HepG2 (cell line): Measurements from ENCODE around the gene ZNF512B. TPM values are rescaled to one million over a fixed set of nuclear protein-coding genes. Genes with fewer than 3 reads are reported as not detected.

Experiments used
- DPF2 ChIP-seq: sonication (generic); formaldehyde crosslinking; IDR thresholded peaks from 2 replicates; pipeline ENCODE4 v1.4.0; 2020; ENCODE audit warnings: mild to moderate bottlenecking, low read depth, missing genetic modification reagents, borderline replicate concordance
- KDM4B ChIP-seq: sonication (generic); formaldehyde crosslinking; IDR thresholded peaks from 2 replicates; pipeline ENCODE4 v1.4.0; 2020; ENCODE audit warnings: missing genetic modification reagents
- NR3C1 ChIP-seq: sonication (generic); formaldehyde crosslinking; IDR thresholded peaks from 2 replicates; pipeline ENCODE4 v1.4.0; 2020; ENCODE audit warnings: missing genetic modification reagents
- RELA ChIP-seq: sonication (generic); formaldehyde crosslinking; IDR thresholded peaks from 2 replicates; pipeline ENCODE4 v1.4.0; 2020; ENCODE audit warnings: missing genetic modification reagents
- SOX6 ChIP-seq, 2 experiments: fragments of 450-650 bp in 1 of 2; sonication (generic) in 1 of 2; formaldehyde crosslinking in 1 of 2; IDR thresholded peaks; 2 replicates each; pipeline versions ENCODE4 v1.4.0 to v1.6.1; 2017 to 2020; ENCODE audit warnings: antibody characterized with exemption in 1 of 2, mild to moderate bottlenecking in 1 of 2, missing genetic modification reagents in 1 of 2
- SUZ12 ChIP-seq: fragments of 150-350 bp; IDR thresholded peaks from 2 replicates; pipeline ENCODE4 v1.6.1; 2014; ENCODE audit warnings: low read depth, low read length
- TEAD2 ChIP-seq: sonication (generic); formaldehyde crosslinking; IDR thresholded peaks from 2 replicates; pipeline ENCODE4 v1.9.0; 2021; ENCODE audit warnings: missing genetic modification reagents
- ZNF615 ChIP-seq: sonication (generic); formaldehyde crosslinking; IDR thresholded peaks from 2 replicates; pipeline ENCODE4 v1.5.0; 2020; ENCODE audit warnings: mild to moderate bottlenecking, missing genetic modification reagents, borderline replicate concordance
- polyA plus RNA-seq, 8 experiments: library from polyadenylated mRNA; depleted of rRNA in 3 of 8; stranded (reverse) in 7 of 8; unstranded in 1 of 8; fragments of >200 nt; fragmentation: Illumina TruSeq in 4 of 8; extraction: Trizol in 4 of 8; gene quantifications; 2 replicates each; pipeline versions ENCODE4 v1.2.1 to v1.2.3, GENCODE V29; 2011 to 2016; ENCODE audit warnings: low read depth in 4 of 8, missing spikeins in 1 of 8, mixed read lengths in 1 of 8; ENCODE audit not compliant: insufficient read depth in 1 of 8
- total RNA-seq, 5 experiments: library from RNA; depleted of rRNA; stranded (reverse); fragments of >200 nt; fragmentation: Illumina TruSeq; extraction: Trizol; gene quantifications; 2 replicates each; pipeline ENCODE4 v1.2.3, GENCODE V29; 2016; ENCODE audit warnings: low read depth in 1 of 5
- TF ChIP-seq, protein P1 (sequence below): sonication (generic); formaldehyde crosslinking; IDR thresholded peaks from 2 replicates; pipeline ENCODE4 v1.4.0; 2020; ENCODE audit warnings: missing genetic modification reagents, borderline replicate concordance
- TF ChIP-seq, protein P2 (sequence below): sonication (generic); formaldehyde crosslinking; IDR thresholded peaks from 2 replicates; pipeline ENCODE4 v1.4.0; 2020; ENCODE audit warnings: missing genetic modification reagents
- TF ChIP-seq, protein P3 (sequence below): sonication (generic); formaldehyde crosslinking; IDR thresholded peaks from 2 replicates; pipeline ENCODE4 v1.4.0; 2020; ENCODE audit warnings: missing genetic modification reagents
- TF ChIP-seq, protein P4 (sequence below): sonication (generic); formaldehyde crosslinking; IDR thresholded peaks from 2 replicates; pipeline ENCODE4 v1.9.0; 2022; ENCODE audit warnings: low read depth, missing genetic modification reagents
- TF ChIP-seq, protein P5 (sequence below): fragments of 450-650 bp; IDR thresholded peaks from 2 replicates; pipeline ENCODE4 v1.6.1; 2016
- TF ChIP-seq, protein P6 (sequence below): sonication (generic); formaldehyde crosslinking; IDR thresholded peaks from 2 replicates; pipeline ENCODE4 v1.5.0; 2020; ENCODE audit warnings: mild to moderate bottlenecking, missing genetic modification reagents, borderline replicate concordance

The ZNF512B gene
- total and polyA plus RNA-seq, 2 of the 13 experiments (the other 11 are each of a cell fraction or from before 2014, with no cell fraction given): 11.5 to 30.6 TPM

DNA sequence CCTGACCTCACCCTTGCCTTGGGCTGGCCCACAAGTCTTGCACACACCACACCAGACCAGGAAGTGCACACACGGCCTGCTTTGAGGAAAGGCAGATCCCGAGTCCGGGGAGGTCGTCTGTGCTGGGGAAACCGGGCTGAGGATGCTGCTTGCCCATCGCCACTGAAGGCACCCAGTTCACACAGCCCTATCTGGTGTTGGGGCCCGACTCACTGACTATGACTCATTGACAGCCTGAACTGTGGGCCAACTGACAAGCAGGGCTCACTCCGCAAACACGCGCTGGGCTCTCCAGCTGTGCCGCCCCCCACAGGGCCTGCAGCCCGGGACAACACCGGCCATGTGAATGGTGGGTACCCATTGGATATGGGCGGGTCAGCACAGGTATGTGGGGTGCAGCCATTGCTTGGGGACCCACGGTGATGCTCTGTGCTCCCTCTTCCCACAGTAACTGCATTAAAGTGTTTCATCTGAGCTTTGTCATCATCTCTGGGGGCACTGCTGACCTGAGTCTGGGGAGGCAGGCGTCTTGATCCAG, 8.1 kb upstream of the ZNF512B start (continued):
- TF ChIP-seq SUZ12: no peak
- TF ChIP-seq, protein P1, sequence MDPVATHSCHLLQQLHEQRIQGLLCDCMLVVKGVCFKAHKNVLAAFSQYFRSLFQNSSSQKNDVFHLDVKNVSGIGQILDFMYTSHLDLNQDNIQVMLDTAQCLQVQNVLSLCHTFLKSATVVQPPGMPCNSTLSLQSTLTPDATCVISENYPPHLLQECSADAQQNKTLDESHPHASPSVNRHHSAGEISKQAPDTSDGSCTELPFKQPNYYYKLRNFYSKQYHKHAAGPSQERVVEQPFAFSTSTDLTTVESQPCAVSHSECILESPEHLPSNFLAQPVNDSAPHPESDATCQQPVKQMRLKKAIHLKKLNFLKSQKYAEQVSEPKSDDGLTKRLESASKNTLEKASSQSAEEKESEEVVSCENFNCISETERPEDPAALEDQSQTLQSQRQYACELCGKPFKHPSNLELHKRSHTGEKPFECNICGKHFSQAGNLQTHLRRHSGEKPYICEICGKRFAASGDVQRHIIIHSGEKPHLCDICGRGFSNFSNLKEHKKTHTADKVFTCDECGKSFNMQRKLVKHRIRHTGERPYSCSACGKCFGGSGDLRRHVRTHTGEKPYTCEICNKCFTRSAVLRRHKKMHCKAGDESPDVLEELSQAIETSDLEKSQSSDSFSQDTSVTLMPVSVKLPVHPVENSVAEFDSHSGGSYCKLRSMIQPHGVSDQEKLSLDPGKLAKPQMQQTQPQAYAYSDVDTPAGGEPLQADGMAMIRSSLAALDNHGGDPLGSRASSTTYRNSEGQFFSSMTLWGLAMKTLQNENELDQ (CRISPR knock-in tag): no peak
- TF ChIP-seq, protein P2, sequence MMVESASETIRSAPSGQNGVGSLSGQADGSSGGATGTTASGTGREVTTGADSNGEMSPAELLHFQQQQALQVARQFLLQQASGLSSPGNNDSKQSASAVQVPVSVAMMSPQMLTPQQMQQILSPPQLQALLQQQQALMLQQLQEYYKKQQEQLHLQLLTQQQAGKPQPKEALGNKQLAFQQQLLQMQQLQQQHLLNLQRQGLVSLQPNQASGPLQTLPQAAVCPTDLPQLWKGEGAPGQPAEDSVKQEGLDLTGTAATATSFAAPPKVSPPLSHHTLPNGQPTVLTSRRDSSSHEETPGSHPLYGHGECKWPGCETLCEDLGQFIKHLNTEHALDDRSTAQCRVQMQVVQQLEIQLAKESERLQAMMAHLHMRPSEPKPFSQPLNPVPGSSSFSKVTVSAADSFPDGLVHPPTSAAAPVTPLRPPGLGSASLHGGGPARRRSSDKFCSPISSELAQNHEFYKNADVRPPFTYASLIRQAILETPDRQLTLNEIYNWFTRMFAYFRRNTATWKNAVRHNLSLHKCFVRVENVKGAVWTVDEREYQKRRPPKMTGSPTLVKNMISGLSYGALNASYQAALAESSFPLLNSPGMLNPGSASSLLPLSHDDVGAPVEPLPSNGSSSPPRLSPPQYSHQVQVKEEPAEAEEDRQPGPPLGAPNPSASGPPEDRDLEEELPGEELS (CRISPR knock-in tag): peak; percentile 51; the same call in 1 of the 2 replicates
- no peak for TF ChIP-seq RELA (CRISPR knock-in tag)
- no peak for TF ChIP-seq TEAD2 (CRISPR knock-in tag)
- no peak for TF ChIP-seq ZNF615
- TF ChIP-seq, protein P3, sequence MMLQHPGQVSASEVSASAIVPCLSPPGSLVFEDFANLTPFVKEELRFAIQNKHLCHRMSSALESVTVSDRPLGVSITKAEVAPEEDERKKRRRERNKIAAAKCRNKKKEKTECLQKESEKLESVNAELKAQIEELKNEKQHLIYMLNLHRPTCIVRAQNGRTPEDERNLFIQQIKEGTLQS (CRISPR knock-in tag): peak; percentile 92
- TF ChIP-seq, protein P4, sequence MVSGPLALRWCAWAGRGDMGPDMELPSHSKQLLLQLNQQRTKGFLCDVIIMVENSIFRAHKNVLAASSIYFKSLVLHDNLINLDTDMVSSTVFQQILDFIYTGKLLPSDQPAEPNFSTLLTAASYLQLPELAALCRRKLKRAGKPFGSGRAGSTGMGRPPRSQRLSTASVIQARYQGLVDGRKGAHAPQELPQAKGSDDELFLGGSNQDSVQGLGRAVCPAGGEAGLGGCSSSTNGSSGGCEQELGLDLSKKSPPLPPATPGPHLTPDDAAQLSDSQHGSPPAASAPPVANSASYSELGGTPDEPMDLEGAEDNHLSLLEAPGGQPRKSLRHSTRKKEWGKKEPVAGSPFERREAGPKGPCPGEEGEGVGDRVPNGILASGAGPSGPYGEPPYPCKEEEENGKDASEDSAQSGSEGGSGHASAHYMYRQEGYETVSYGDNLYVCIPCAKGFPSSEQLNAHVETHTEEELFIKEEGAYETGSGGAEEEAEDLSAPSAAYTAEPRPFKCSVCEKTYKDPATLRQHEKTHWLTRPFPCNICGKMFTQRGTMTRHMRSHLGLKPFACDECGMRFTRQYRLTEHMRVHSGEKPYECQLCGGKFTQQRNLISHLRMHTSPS (CRISPR knock-in tag): peak; percentile 71
- no peak for TF ChIP-seq SOX6 (IDR thresholded peaks at IDR 0.05)
- no peak for TF ChIP-seq SOX6 (CRISPR knock-in tag; IDR thresholded peaks at IDR 0.05)
- TF ChIP-seq NR3C1 (CRISPR knock-in tag): no peak
- TF ChIP-seq DPF2 (CRISPR knock-in tag): peak; percentile 77; the same call in 1 of the 2 replicates
- TF ChIP-seq, protein P5, sequence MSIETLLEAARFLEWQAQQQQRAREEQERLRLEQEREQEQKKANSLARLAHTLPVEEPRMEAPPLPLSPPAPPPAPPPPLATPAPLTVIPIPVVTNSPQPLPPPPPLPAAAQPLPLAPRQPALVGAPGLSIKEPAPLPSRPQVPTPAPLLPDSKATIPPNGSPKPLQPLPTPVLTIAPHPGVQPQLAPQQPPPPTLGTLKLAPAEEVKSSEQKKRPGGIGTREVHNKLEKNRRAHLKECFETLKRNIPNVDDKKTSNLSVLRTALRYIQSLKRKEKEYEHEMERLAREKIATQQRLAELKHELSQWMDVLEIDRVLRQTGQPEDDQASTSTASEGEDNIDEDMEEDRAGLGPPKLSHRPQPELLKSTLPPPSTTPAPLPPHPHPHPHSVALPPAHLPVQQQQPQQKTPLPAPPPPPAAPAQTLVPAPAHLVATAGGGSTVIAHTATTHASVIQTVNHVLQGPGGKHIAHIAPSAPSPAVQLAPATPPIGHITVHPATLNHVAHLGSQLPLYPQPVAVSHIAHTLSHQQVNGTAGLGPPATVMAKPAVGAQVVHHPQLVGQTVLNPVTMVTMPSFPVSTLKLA: peak; percentile 90
- peak; percentile 54; the same call in 1 of the 2 replicates for TF ChIP-seq KDM4B (CRISPR knock-in tag)
- TF ChIP-seq, protein P6, sequence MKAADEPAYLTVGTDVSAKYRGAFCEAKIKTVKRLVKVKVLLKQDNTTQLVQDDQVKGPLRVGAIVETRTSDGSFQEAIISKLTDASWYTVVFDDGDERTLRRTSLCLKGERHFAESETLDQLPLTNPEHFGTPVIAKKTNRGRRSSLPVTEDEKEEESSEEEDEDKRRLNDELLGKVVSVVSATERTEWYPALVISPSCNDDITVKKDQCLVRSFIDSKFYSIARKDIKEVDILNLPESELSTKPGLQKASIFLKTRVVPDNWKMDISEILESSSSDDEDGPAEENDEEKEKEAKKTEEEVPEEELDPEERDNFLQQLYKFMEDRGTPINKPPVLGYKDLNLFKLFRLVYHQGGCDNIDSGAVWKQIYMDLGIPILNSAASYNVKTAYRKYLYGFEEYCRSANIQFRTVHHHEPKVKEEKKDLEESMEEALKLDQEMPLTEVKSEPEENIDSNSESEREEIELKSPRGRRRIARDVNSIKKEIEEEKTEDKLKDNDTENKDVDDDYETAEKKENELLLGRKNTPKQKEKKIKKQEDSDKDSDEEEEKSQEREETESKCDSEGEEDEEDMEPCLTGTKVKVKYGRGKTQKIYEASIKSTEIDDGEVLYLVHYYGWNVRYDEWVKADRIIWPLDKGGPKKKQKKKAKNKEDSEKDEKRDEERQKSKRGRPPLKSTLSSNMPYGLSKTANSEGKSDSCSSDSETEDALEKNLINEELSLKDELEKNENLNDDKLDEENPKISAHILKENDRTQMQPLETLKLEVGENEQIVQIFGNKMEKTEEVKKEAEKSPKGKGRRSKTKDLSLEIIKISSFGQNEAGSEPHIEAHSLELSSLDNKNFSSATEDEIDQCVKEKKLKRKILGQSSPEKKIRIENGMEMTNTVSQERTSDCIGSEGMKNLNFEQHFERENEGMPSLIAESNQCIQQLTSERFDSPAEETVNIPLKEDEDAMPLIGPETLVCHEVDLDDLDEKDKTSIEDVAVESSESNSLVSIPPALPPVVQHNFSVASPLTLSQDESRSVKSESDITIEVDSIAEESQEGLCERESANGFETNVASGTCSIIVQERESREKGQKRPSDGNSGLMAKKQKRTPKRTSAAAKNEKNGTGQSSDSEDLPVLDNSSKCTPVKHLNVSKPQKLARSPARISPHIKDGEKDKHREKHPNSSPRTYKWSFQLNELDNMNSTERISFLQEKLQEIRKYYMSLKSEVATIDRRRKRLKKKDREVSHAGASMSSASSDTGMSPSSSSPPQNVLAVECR (CRISPR knock-in tag): peak; percentile 87
